ENCODE data around the gene ADAMTSL3. TPM values are rescaled to one million over a fixed set of nuclear protein-coding genes. Genes with fewer than 3 reads are reported as not detected.

The ADAMTSL3 gene
- total RNA-seq, 1 donor from 2014 or later = 2.4 TPM

DNA sequence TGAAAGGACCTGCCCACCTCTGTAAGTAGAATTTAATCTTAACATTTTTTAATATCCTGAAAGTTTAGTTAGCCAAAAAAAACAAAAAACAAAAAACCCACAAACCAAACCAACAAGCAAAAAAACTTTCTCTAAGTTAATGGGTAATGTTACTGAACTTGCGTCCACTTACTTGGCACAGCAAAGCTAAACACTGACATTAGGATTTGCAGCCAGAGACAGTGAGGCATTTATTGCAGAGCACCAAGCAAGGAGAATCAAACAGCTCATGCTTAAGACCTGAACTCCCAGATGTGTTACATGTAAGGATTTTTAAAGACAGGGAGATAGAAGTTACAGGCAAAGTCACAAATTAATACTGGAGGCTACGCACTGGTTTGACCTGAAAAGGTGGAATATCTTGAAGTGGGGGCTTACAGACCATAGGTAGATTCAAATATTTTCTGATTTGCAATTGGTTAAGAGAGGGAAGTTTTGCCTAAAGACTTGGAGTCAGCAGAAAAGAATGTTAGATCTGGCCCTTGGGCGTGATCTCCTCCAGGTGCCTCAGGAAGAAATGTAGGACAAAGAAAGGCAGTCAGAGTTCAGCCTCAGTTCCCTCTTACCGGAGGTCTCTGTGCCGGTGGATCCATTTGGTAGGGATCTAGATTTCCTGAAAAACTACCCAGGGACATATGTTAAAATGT lies 205.0 kb downstream of the ADAMTSL3 start:
- peaks cover 10% of the 10 kb centered on the region for H3K9me3 Mint-ChIP-seq (ENCODE audit: unreplicated experiment)
- H3K4me3 Mint-ChIP-seq (ENCODE audit: unreplicated experiment) = no peak overlapping the region
- Histone ChIP-seq H3K4me2 (ENCODE audit: low read length) (no peak overlapping the region), H3K27ac (ENCODE audit: low read depth, low read length) (no peak overlapping the region), H3K36me3 (ENCODE audit: insufficient read depth, low read length) (no peaks in the 10 kb centered on the region), H3K9me3 (ENCODE audit: insufficient read depth, low read depth, low read length) (no peaks in the 10 kb centered on the region), H3K79me2 (ENCODE audit: insufficient read depth, low read length) (no peaks in the 10 kb centered on the region), H3K9ac (ENCODE audit: low read length) (no peak overlapping the region), H3K4me3 (ENCODE audit: insufficient read depth, low read depth, low read length) (no peak overlapping the region), H3K27me3 (ENCODE audit: insufficient read depth, low read length) (no peaks in the 10 kb centered on the region), H3K4me1 (ENCODE audit: insufficient read depth, low read length) (peaks cover 3% of the 10 kb centered on the region), H2AFZ (ENCODE audit: low read depth, low read length) (no peak overlapping the region), H4K20me1 (ENCODE audit: insufficient read depth, low read length) (no peaks in the 10 kb centered on the region)
- no peaks in the 10 kb centered on the region for H3K27me3 Mint-ChIP-seq (ENCODE audit: low read depth, unreplicated experiment)
- H3K27ac Mint-ChIP-seq (ENCODE audit: unreplicated experiment) = no peak overlapping the region
- DNase-seq (ENCODE audit: low read depth) = no peak
- no peak for FAIRE-seq
- H3K4me1 Mint-ChIP-seq (ENCODE audit: low read depth, unreplicated experiment) = no peaks in the 10 kb centered on the region
- no peak for TF ChIP-seq EZH2 (IDR thresholded peaks at IDR 0.05; ENCODE audit: insufficient read depth, low read length)
- TF ChIP-seq, protein P1, sequence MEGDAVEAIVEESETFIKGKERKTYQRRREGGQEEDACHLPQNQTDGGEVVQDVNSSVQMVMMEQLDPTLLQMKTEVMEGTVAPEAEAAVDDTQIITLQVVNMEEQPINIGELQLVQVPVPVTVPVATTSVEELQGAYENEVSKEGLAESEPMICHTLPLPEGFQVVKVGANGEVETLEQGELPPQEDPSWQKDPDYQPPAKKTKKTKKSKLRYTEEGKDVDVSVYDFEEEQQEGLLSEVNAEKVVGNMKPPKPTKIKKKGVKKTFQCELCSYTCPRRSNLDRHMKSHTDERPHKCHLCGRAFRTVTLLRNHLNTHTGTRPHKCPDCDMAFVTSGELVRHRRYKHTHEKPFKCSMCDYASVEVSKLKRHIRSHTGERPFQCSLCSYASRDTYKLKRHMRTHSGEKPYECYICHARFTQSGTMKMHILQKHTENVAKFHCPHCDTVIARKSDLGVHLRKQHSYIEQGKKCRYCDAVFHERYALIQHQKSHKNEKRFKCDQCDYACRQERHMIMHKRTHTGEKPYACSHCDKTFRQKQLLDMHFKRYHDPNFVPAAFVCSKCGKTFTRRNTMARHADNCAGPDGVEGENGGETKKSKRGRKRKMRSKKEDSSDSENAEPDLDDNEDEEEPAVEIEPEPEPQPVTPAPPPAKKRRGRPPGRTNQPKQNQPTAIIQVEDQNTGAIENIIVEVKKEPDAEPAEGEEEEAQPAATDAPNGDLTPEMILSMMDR (IDR thresholded peaks at IDR 0.05; ENCODE audit: insufficient read depth, low read depth, low read length) = no peak
- H3K36me3 Mint-ChIP-seq (ENCODE audit: low read depth, unreplicated experiment) = no peaks in the 10 kb centered on the region

- DNase-seq (ENCODE audit: low read depth) = no peak
- no peak overlapping the region for H3K4me3 Mint-ChIP-seq (ENCODE audit: unreplicated experiment)
Measured at GRCh38 chr15:83866692-83867091, 212.8 kb downstream of the ADAMTSL3 start.

More at GRCh38 chr15:83866692-83867091, 212.8 kb downstream of the ADAMTSL3 start:
- no peaks in the 10 kb centered on the region for H3K27me3 ChIP-seq (ENCODE audit: insufficient read depth, low read length)
- no peak overlapping the region for H3K27ac ChIP-seq (ENCODE audit: low read depth, low read length)
- H3K4me3 ChIP-seq (ENCODE audit: insufficient read depth, low read depth, low read length) = no peak overlapping the region
- H3K4me1 Mint-ChIP-seq (ENCODE audit: low read depth, unreplicated experiment) = peaks cover 20% of the 10 kb centered on the region
- H3K9me3 Mint-ChIP-seq (ENCODE audit: unreplicated experiment) = peaks cover 6% of the 10 kb centered on the region
- peaks cover 6% of the 10 kb centered on the region for H3K4me1 ChIP-seq (ENCODE audit: insufficient read depth, low read length)
- H2AFZ ChIP-seq (ENCODE audit: low read depth, low read length) = no peak overlapping the region
- no peak overlapping the region for H3K9ac ChIP-seq (ENCODE audit: low read length)
- no peak for FAIRE-seq
- H3K4me2 ChIP-seq (ENCODE audit: low read length) = no peak overlapping the region
- H3K9me3 ChIP-seq (ENCODE audit: insufficient read depth, low read depth, low read length) = no peaks in the 10 kb centered on the region
- H3K27ac Mint-ChIP-seq (ENCODE audit: unreplicated experiment) = no peak overlapping the region
- no peaks in the 10 kb centered on the region for H3K36me3 ChIP-seq (ENCODE audit: insufficient read depth, low read length)
- no peaks in the 10 kb centered on the region for H4K20me1 ChIP-seq (ENCODE audit: insufficient read depth, low read length)
- TF ChIP-seq, protein P1 (IDR thresholded peaks at IDR 0.05; ENCODE audit: insufficient read depth, low read depth, low read length) = no peak
- TF ChIP-seq EZH2 (IDR thresholded peaks at IDR 0.05; ENCODE audit: insufficient read depth, low read length) = no peak
- no peaks in the 10 kb centered on the region for H3K79me2 ChIP-seq (ENCODE audit: insufficient read depth, low read length)
- no peaks in the 10 kb centered on the region for H3K36me3 Mint-ChIP-seq (ENCODE audit: low read depth, unreplicated experiment)
- no peaks in the 10 kb centered on the region for H3K27me3 Mint-ChIP-seq (ENCODE audit: low read depth, unreplicated experiment)

Measured in astrocyte (in vitro differentiated cells and primary cell).